BJ (cell line): ENCODE data around the gene TBXAS1. TPM values are rescaled to one million over a fixed set of nuclear protein-coding genes. Genes with fewer than 3 reads are reported as not detected.

Source experiments
- CTCF ChIA-PET: fragments of 350-600 bp; formaldehyde crosslinking; extraction: SDS; loops from one replicate; lab custom pipeline; 2021; ENCODE audit warnings: antibody characterized with exemption, inconsistent platforms; lab: Yijun Ruan, JAX
- POLR2A ChIA-PET: fragments of 300-600 bp; sonication (Branson Sonifier 250); formaldehyde crosslinking; extraction: SDS; loops from one replicate; lab custom pipeline; 2021; ENCODE audit warnings: antibody characterized with exemption; lab: Charles Lee
- DNase-seq: peaks from one replicate; pipeline ENCODE4 v3.0.0-alpha.2; 2011; ENCODE audit warnings: low read depth
- H3K27me3 ChIP-seq: 2 replicates; pipeline ENCODE4 v1.6.0; 2011; ENCODE audit warnings: low read length; ENCODE audit not compliant: control insufficient read depth, insufficient read depth
- H3K36me3 ChIP-seq: 2 replicates; pipeline ENCODE4 v1.5.1; 2011; ENCODE audit warnings: low read length; ENCODE audit not compliant: control insufficient read depth, insufficient read depth
- H3K4me3 ChIP-seq: 2 replicates; pipeline ENCODE4 v1.5.1; 2011; ENCODE audit warnings: low read depth, mild to moderate bottlenecking, control low read depth, low read length
- polyA plus RNA-seq: library from polyadenylated mRNA; depleted of rRNA; stranded (reverse); fragments of >200 nt; gene quantifications from 2 replicates; pipeline ENCODE4 v1.2.3, GENCODE V29; 2011
- TF ChIP-seq, protein P1 (sequence below): IDR thresholded peaks from 2 replicates; pipeline ENCODE4 v1.5.1; 2011; ENCODE audit warnings: low read depth, mild to moderate bottlenecking, control low read depth, inconsistent platforms, low read length, moderate library complexity; ENCODE audit not compliant: insufficient read depth

Gene TBXAS1
- polyA plus RNA-seq, 1 experiment = 0.16 TPM

- TF ChIP-seq, protein P1, sequence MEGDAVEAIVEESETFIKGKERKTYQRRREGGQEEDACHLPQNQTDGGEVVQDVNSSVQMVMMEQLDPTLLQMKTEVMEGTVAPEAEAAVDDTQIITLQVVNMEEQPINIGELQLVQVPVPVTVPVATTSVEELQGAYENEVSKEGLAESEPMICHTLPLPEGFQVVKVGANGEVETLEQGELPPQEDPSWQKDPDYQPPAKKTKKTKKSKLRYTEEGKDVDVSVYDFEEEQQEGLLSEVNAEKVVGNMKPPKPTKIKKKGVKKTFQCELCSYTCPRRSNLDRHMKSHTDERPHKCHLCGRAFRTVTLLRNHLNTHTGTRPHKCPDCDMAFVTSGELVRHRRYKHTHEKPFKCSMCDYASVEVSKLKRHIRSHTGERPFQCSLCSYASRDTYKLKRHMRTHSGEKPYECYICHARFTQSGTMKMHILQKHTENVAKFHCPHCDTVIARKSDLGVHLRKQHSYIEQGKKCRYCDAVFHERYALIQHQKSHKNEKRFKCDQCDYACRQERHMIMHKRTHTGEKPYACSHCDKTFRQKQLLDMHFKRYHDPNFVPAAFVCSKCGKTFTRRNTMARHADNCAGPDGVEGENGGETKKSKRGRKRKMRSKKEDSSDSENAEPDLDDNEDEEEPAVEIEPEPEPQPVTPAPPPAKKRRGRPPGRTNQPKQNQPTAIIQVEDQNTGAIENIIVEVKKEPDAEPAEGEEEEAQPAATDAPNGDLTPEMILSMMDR = no peak
- H3K4me3 ChIP-seq = no peak overlapping the region
- ChIA-PET POLR2A (no interaction called here), CTCF (interaction anchor here (0.8 kb wide), 1 partner anchor 19 kb away, joined by 3 read pairs; no protein-coding TSS in a partner anchor)
- no peaks in the 10 kb centered on the region for H3K36me3 ChIP-seq
- H3K27me3 ChIP-seq = no peaks in the 10 kb centered on the region
- no peak for DNase-seq
Measured at GRCh38 chr7:140053812-140054539, 224.9 kb downstream of the TBXAS1 start.

GRCh38 chr7:140054751-140055150 lies 225.7 kb downstream of the TBXAS1 start:
- POLR2A ChIA-PET = no interaction called here
- no peaks in the 10 kb centered on the region for H3K36me3 ChIP-seq
- no peak for DNase-seq
- H3K27me3 ChIP-seq = no peaks in the 10 kb centered on the region
- H3K4me3 ChIP-seq = no peak overlapping the region
- TF ChIP-seq, protein P1 = no peak
- CTCF ChIA-PET = interaction anchor here (0.8 kb wide), 1 partner anchor 20 kb away, joined by 3 read pairs; no protein-coding TSS in a partner anchor

DNA sequence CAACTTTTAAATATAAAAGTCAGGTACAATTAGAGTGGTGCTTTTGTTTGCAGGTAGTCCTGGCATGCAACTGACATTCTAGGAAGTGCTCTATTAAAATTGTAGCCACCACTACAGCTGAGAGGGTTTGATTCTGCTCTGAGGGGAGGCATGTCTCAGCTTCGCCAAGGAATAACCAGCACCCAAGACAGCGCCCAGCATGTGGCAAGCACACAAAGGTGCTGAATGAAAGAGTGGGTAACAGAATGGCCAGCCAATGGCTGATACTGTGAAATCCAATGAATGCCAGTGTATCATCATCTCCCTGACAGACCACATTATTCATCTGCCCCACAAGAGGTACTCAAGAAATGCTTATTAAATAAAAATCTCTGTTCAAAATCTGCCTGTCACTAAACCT lies 226.8 kb downstream of the TBXAS1 start:
- Histone ChIP-seq H3K4me3 (no peak overlapping the region), H3K27me3 (no peaks in the 10 kb centered on the region), H3K36me3 (no peaks in the 10 kb centered on the region)
- TF ChIP-seq, protein P1 = no peak
- POLR2A ChIA-PET = no interaction called here
- DNase-seq = no peak
- CTCF ChIA-PET = no interaction called here

GRCh38 chr7:140056431-140057142 lies 227.5 kb downstream of the TBXAS1 start:
- Histone ChIP-seq H3K27me3 (no peaks in the 10 kb centered on the region), H3K4me3 (no peak overlapping the region), H3K36me3 (no peaks in the 10 kb centered on the region)
- CTCF ChIA-PET = interaction anchor here (0.8 to 1.0 kb wide), 2 partner anchors 11 to 51 kb away, joined by 3 to 5 read pairs; no protein-coding TSS in a partner anchor
- DNase-seq = no peak
- TF ChIP-seq, protein P1 = no peak
- POLR2A ChIA-PET = no interaction called here

DNA sequence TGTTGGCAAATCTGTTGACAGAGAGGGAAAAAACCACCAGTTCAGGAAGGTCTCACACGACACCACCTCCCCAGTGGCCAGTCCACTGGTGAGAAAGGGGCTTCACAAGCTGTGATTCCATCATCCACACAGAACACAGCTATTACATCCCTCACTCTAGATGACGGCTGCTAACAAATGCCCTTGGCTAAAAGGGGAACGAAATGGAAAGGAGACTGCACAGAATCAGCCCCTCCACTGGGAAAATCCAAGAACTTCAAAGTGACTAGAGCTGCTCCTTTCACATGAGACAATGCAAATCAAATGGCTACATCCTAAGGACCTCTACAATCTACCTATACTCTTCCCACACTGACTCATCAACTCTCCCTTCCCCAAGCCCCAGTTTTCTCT lies 228.1 kb downstream of the TBXAS1 start:
- H3K27me3 ChIP-seq = no peaks in the 10 kb centered on the region
- H3K36me3 ChIP-seq = no peaks in the 10 kb centered on the region
- ChIA-PET POLR2A (no interaction called here), CTCF (interaction anchor here (0.5 to 1.0 kb wide), 3 partner anchors 11 to 1681 kb away, joined by 3 to 5 read pairs (median 3); no protein-coding TSS in a partner anchor)
- no peak for DNase-seq
- TF ChIP-seq, protein P1 = no peak
- no peak overlapping the region for H3K4me3 ChIP-seq
